Ovary (tissue), 9 donors: ENCODE measurements around the gene DOCK1. TPM values are rescaled to one million over a fixed set of nuclear protein-coding genes. Genes with fewer than 3 reads are reported as not detected.
"Not testable (repeated sequence)": the region's sequence is repeated elsewhere in the genome, so short reads cannot be mapped to it uniquely, and the experiment has no call there.

Experiments used
- DNase-seq, 5 donors: peaks; one replicate each; pipeline ENCODE4 v3.0.0-alpha.2; 2019 to 2020
- H3K27ac ChIP-seq, 2 donors: fragments of 200-600 bp; one replicate each; pipeline versions ENCODE4 v1.5.1 to v1.8.0; 2019 to 2022
- H3K27me3 ChIP-seq: fragments of 200-600 bp; one replicate; pipeline ENCODE4 v1.8.0; 2022
- H3K36me3 ChIP-seq: fragments of 200-600 bp; sonication (generic); one replicate; pipeline ENCODE4 v1.5.1; 2019
- H3K4me1 ChIP-seq: one replicate; pipeline ENCODE4 v1.8.1; 2013; ENCODE audit warnings: mild to moderate bottlenecking, moderate library complexity; ENCODE audit not compliant: insufficient read depth
- H3K4me3 ChIP-seq: fragments of 200-600 bp; sonication (generic); one replicate; pipeline ENCODE4 v1.5.1; 2017
- H3K9me3 ChIP-seq, 2 donors: fragments of 200-600 bp in 1 of 2; sonication (generic) in 1 of 2; one replicate each; pipeline versions ENCODE4 v1.5.1 to v1.8.1; 2013 to 2019; ENCODE audit warnings: mild to moderate bottlenecking in 1 of 2, moderate library complexity in 1 of 2
- EP300 ChIP-seq: sonication (generic); formaldehyde crosslinking; IDR thresholded peaks from one replicate; pipeline ENCODE4 v1.6.1; 2017; ENCODE audit warnings: antibody characterized with exemption
- POLR2A ChIP-seq: fragments of 450-650 bp; IDR thresholded peaks from one replicate; pipeline ENCODE4 v1.6.1; 2017; ENCODE audit warnings: antibody characterized with exemption, mild to moderate bottlenecking, moderate library complexity
- WGBS, 3 donors: extraction: QIAGEN DNeasy Blood & Tissue Kit in 1 of 3; methylation state at CpG; one replicate each; pipeline versions ENCODE4 v1.1.5 to v1.1.7; 2013 to 2017; 5-methylcytosine and 5-hydroxymethylcytosine counted together
- intact Hi-C, 4 donors: fragments of 100-400 bp; cut with DNase I; formaldehyde crosslinking; loops; one replicate each; pipeline versions ENCODE4 v1.11.0 to v1.15.1; 2022 to 2023
- polyA plus RNA-seq, 2 donors: library from polyadenylated mRNA; stranded (reverse); fragments of 200-250 nt in 1 of 2; fragments of 350-450 nt in 1 of 2; fragmentation: Illumina TruSeq in 1 of 2; extraction: RNeasy Lipid Tissue Mini Kit (QIAGEN cat#74804) in 1 of 2; gene quantifications; one replicate each; pipeline ENCODE4 v1.2.3, GENCODE V29; 2013 to 2014
- total RNA-seq, 7 donors: library from RNA; depleted of rRNA in 2 of 7; stranded (reverse); fragments of >200 nt in 2 of 7; fragmentation: NEBNext Ultra II Directional in 3 of 7; extraction: Animal tissue kit (Norgen Biotek cat#: 25700) in 3 of 7; gene quantifications; one replicate each; pipeline versions ENCODE4 v1.1.0 to v1.2.4, GENCODE V29; 2016 to 2023
- TF ChIP-seq, protein P1 (sequence below), 3 donors: fragments of 450-650 bp in 2 of 3; fragments of 200-600 bp in 1 of 3; IDR thresholded peaks; one replicate each; pipeline versions ENCODE4 v1.5.1 to v1.8.0; 2016 to 2022; ENCODE audit warnings: antibody characterized with exemption in 3 of 3, mild to moderate bottlenecking in 1 of 3
- donor health status: DM: no; HTN: no; CAD: no; lungs with moderate emphysema.
- donor health status: DM: no; HTN: no; CAD: no.
- donor health status: Bipolar disorder and iron deficiency.
- donor health status: DM: yes; HTN: yes; CAD: no.
- donor health status: DM: no; HTN: no; CAD: no.
- donor health status: DM: yes; HTN: yes; CAD: no.

The DOCK1 gene
- total and polyA plus RNA-seq, 9 donors: 24.7 to 68.3 (median 51.1) TPM

GRCh38 chr10:126898460-126898859 lies 6.8 kb upstream of the DOCK1 start:
- Histone ChIP-seq H3K4me3 (no peak overlapping the region), H3K9me3 (no peaks in the 10 kb centered on the region), H3K27me3 (no peaks in the 10 kb centered on the region), H3K27ac (no peak overlapping the region), H3K4me1 (no peaks in the 10 kb centered on the region), H3K36me3 (no peaks in the 10 kb centered on the region)
- intact Hi-C loops: no loop called here
- TF ChIP-seq, protein P1, sequence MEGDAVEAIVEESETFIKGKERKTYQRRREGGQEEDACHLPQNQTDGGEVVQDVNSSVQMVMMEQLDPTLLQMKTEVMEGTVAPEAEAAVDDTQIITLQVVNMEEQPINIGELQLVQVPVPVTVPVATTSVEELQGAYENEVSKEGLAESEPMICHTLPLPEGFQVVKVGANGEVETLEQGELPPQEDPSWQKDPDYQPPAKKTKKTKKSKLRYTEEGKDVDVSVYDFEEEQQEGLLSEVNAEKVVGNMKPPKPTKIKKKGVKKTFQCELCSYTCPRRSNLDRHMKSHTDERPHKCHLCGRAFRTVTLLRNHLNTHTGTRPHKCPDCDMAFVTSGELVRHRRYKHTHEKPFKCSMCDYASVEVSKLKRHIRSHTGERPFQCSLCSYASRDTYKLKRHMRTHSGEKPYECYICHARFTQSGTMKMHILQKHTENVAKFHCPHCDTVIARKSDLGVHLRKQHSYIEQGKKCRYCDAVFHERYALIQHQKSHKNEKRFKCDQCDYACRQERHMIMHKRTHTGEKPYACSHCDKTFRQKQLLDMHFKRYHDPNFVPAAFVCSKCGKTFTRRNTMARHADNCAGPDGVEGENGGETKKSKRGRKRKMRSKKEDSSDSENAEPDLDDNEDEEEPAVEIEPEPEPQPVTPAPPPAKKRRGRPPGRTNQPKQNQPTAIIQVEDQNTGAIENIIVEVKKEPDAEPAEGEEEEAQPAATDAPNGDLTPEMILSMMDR (IDR thresholded peaks at IDR 0.05): no peak
- TF ChIP-seq EP300 (no peak), POLR2A (no peak)
- DNase-seq: no peak

- H3K9me3 ChIP-seq, H3K4me3 ChIP-seq, DNase-seq, H3K27ac ChIP-seq, H3K27me3 ChIP-seq, intact Hi-C loops, H3K4me1 ChIP-seq, H3K36me3 ChIP-seq: not testable (repeated sequence)
- 78 to 96% (median 81%) methylated on average over 2 of the region's 2 CpGs for WGBS, 3 donors
These were observed 5.7 kb upstream of the DOCK1 start for GRCh38 chr10:126899529-126899928.

GRCh38 chr10:126902157-126902556 lies 3.1 kb upstream of the DOCK1 start:
- WGBS, 3 donors: 74 to 91% (median 89%) methylated on average over 2 to 3 of the region's 3 CpGs
- Histone ChIP-seq H3K4me3 (no peak overlapping the region), H3K9me3 (no peaks in the 10 kb centered on the region), H3K27me3 (no peaks in the 10 kb centered on the region), H3K36me3 (no peaks in the 10 kb centered on the region), H3K27ac (no peak overlapping the region), H3K4me1 (peaks cover 3% of the 10 kb centered on the region)
- intact Hi-C loops: no loop called here
- no peak for DNase-seq
- TF ChIP-seq EP300 (no peak), POLR2A (no peak)
- TF ChIP-seq, protein P1 (IDR thresholded peaks at IDR 0.05): no peak

DNA sequence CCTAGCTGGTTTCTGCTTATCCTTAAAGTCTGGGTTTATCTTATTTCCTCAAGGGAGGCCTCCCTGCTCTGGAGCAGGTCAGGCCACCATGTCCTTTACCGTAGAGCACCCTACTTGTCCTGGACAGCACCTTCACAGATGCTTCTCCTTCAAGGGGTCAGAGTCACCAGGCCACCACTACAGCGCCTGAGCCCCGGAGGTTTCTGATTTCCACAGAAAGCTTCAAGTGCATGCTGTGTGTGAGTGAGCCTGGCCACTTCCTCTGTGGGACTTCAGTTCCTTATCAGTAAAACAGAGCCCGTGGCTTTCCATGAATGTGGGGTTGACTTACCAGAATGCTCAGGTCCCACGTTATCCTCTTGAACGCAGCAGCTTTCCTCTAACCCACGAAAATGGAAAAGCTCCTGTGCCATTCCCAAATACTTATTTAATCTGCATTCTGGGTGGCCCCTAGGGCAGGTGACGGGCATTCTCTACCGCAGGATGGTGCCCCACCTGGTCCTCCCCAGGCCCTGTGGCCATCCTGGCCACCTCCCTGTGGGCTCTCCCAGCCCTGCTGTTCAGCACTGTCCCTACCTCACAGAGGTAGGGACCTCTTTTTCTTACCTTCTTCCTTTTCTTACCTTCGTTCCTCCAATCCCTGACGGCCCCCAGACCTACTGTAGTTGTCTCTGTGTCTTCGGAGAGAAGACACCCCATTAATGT lies 1.4 kb upstream of the DOCK1 start:
- intact Hi-C loops: no loop called here
- WGBS, 3 donors: 81 to 82% (median 82%) methylated on average over 12 of the region's 12 CpGs

DNA sequence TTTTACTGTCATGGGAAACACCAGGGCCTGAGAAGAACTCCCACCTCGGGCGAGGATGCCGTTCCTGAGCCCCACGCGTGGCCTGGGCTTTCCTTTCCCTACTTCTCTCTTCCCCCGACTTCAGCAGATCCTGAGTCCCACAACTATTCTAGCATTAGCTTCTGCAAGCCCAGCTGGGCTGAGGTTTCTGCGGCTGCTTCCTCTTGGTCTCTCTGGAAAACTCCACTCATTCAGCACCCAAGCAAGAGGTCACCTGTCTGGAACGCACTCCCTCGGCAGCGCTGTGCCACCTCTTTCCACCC lies 761 bp upstream of the DOCK1 start:
- no peaks in the 10 kb centered on the region for H3K9me3 ChIP-seq
- WGBS, 3 donors: 13 to 19% (median 18%) methylated on average over 10 of the region's 10 CpGs
- no peaks in the 10 kb centered on the region for H3K36me3 ChIP-seq
- peak overlapping the region; percentile 81 for H3K4me3 ChIP-seq
- intact Hi-C loops: no loop called here
- DNase-seq: no peak
- H3K27me3 ChIP-seq: no peaks in the 10 kb centered on the region
- TF ChIP-seq EP300 (no peak), POLR2A (no peak)
- TF ChIP-seq, protein P1 (IDR thresholded peaks at IDR 0.05): no peak
- H3K4me1 ChIP-seq: peaks cover 3% of the 10 kb centered on the region
- no peak overlapping the region for H3K27ac ChIP-seq

More for the DNA sequence above, 1.4 kb upstream of the DOCK1 start:
- TF ChIP-seq, protein P1 (IDR thresholded peaks at IDR 0.05): no peak
- TF ChIP-seq EP300: no peak
- no peak for TF ChIP-seq POLR2A
- no peaks in the 10 kb centered on the region for H3K36me3 ChIP-seq
- H3K27me3 ChIP-seq: no peaks in the 10 kb centered on the region
- H3K9me3 ChIP-seq: no peaks in the 10 kb centered on the region
- no peak overlapping the region for H3K27ac ChIP-seq
- no peak overlapping the region for H3K4me3 ChIP-seq
- peaks cover 3% of the 10 kb centered on the region for H3K4me1 ChIP-seq
- DNase-seq: no peak
